Measurements from ENCODE around the gene ARL6IP5. TPM values are rescaled to one million over a fixed set of nuclear protein-coding genes. Genes with fewer than 3 reads are reported as not detected.

ARL6IP5 gene
- total and polyA plus RNA-seq, 2 donors (not counting 3 experiments of a cell fraction or from before 2014, with no cell fraction given): 96.9 to 116 TPM

DNA sequence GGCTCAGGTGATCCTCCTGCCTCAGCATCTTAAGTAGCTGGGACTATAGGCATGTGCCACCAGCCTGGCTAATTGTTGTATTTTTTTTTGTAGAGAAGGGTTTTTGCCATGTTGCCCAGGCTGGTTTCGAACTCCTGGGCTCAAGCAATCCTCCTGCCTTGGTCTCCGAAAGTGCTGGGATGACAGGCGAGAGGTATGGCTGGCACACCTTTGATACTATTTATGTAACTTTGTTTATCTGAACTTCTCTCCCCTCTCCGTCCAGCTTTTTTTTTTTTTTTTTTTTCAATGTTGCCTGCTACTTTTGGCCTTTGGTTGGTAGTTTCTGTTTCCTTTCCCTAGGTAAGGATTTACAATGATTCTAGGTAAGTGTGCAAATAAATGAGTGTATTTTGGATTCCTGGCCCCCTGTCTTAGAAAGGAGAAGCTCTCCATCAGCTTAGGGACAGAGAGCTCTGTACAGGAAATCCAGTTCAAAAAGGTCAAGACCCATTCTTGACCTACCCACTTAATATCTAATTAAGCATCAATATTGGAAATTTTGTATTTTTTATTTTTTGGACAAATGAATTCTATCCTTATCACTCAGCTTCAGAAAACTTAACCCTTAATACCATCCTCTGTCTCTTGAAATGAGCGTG, 6.8 kb downstream of the ARL6IP5 start:
- H3K9ac ChIP-seq (replicated peaks; ENCODE audit: extremely low read depth, insufficient read depth, low read length): no peak overlapping the region
- H3K9me1 ChIP-seq (replicated peaks; ENCODE audit: control insufficient read depth, extremely low read depth, insufficient read depth, low read length): no peaks in the 10 kb centered on the region
- BruUV-seq (replicated peaks): no TSS peak
- H3K4me2 ChIP-seq (ENCODE audit: insufficient read depth, low read length): peak overlapping the region; percentile 51
- TF ChIP-seq FOS (IDR thresholded peaks at IDR 0.05; ENCODE audit: borderline replicate concordance, insufficient read depth, low read length): no peak
- TF ChIP-seq, protein P1, sequence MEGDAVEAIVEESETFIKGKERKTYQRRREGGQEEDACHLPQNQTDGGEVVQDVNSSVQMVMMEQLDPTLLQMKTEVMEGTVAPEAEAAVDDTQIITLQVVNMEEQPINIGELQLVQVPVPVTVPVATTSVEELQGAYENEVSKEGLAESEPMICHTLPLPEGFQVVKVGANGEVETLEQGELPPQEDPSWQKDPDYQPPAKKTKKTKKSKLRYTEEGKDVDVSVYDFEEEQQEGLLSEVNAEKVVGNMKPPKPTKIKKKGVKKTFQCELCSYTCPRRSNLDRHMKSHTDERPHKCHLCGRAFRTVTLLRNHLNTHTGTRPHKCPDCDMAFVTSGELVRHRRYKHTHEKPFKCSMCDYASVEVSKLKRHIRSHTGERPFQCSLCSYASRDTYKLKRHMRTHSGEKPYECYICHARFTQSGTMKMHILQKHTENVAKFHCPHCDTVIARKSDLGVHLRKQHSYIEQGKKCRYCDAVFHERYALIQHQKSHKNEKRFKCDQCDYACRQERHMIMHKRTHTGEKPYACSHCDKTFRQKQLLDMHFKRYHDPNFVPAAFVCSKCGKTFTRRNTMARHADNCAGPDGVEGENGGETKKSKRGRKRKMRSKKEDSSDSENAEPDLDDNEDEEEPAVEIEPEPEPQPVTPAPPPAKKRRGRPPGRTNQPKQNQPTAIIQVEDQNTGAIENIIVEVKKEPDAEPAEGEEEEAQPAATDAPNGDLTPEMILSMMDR (IDR thresholded peaks at IDR 0.05; ENCODE audit: extremely low read depth in 1 of 2, insufficient read depth in 1 of 2, low read depth in 1 of 2, low read length in 2 of 2): no peak
- no peak for TF ChIP-seq POLR2AphosphoS5 (IDR thresholded peaks at IDR 0.05; ENCODE audit: insufficient read depth, low read depth, low read length)
- no peak for TF ChIP-seq JUN (IDR thresholded peaks at IDR 0.05; ENCODE audit: borderline replicate concordance, insufficient read depth, insufficient read length, low read depth)
- TF ChIP-seq MYC (IDR thresholded peaks at IDR 0.05; ENCODE audit: low read depth, low read length): no peak
- TF ChIP-seq POLR2A (IDR thresholded peaks at IDR 0.05; ENCODE audit: low read depth, low read length): no peak
- TF ChIP-seq GATA2 (IDR thresholded peaks at IDR 0.05; ENCODE audit: insufficient read depth, insufficient read length, low read depth, low read length): no peak
- TF ChIP-seq, protein P2, sequence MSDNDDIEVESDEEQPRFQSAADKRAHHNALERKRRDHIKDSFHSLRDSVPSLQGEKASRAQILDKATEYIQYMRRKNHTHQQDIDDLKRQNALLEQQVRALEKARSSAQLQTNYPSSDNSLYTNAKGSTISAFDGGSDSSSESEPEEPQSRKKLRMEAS (IDR thresholded peaks at IDR 0.05; ENCODE audit: insufficient read depth, insufficient read length): no peak
- TF ChIP-seq EZH2 (IDR thresholded peaks at IDR 0.05; ENCODE audit: borderline replicate concordance, low read depth, low read length, severe bottlenecking): no peak
- CTCF ChIA-PET: interaction anchor here (0.6 to 1.4 kb wide), 5 partner anchors 9 to 123 kb away, joined by 3 to 6 read pairs (median 3); partner anchors contain the start of gene UBA3
- intact Hi-C loops (cut with micrococcal nuclease): loop anchor here (2.0 kb wide), 1 partner anchor 15 kb away; no protein-coding TSS in a partner anchor
- H3K4me3 ChIP-seq (replicated peaks in 1 of 3; ENCODE audit: insufficient read depth in 1 of 3, low read depth in 1 of 3, low read length in 3 of 3): no peak overlapping the region
- DNase-seq (ENCODE audit: low read depth, low spot score) (no peak), FAIRE-seq (no peak)
- no peaks in the 10 kb centered on the region for H4K20me1 ChIP-seq (replicated peaks; ENCODE audit: control insufficient read depth, extremely low read depth, insufficient read depth, low read length)
- H3K36me3 ChIP-seq (ENCODE audit: control insufficient read depth in 2 of 2, extremely low read depth in 1 of 2, insufficient read depth in 2 of 2, low read length in 2 of 2): peaks cover 0 to 3% of the 10 kb centered on the region in 2 experiments
- no peak overlapping the region for H2AFZ ChIP-seq (ENCODE audit: low read depth, low read length)
- peaks cover 70% of the 10 kb centered on the region for H3K4me1 ChIP-seq (ENCODE audit: control insufficient read depth, extremely low read depth, insufficient read depth, low read length)
- dilution Hi-C loops (cut with MboI; ENCODE audit: extremely low pct_ligation_motif_present, low sequenced_read_pairs): no loop called here
- H3K27ac ChIP-seq (ENCODE audit: insufficient read depth, low read depth, low read length): no peak overlapping the region
- H3K79me2 ChIP-seq (ENCODE audit: control insufficient read depth, insufficient read depth, low read length): peaks cover 89% of the 10 kb centered on the region
- no peaks in the 10 kb centered on the region for H3K9me3 ChIP-seq (replicated peaks; ENCODE audit: control insufficient read depth, insufficient read depth, low read length)
- H3K27me3 ChIP-seq (ENCODE audit: control insufficient read depth in 2 of 2, insufficient read depth in 2 of 2, low read length in 2 of 2): no peaks in the 10 kb centered on the region
- POLR2A ChIA-PET: interaction anchor here (0.6 kb wide), 1 partner anchor 236 kb away, joined by 5 read pairs; no protein-coding TSS in a partner anchor
